ENCODE data around the gene CAB39.

Gene CAB39

GRCh38 chr2:230688490-230688889, 24.2 kb upstream of the CAB39 start:
- DNase-seq (ENCODE audit: low spot score), result no peak
- in situ Hi-C loops (cut with MboI; ENCODE audit: low sequenced_read_pairs, unreplicated experiment), result no loop called here
- TF ChIP-seq CTCF (IDR thresholded peaks at IDR 0.05; ENCODE audit: borderline replicate concordance, control extremely low read depth, extremely low read depth, insufficient read depth, missing control alignments), result no peak

GRCh38 chr2:230690439-230690838, 22.2 kb upstream of the CAB39 start:
- in situ Hi-C loops (cut with MboI; ENCODE audit: low sequenced_read_pairs, unreplicated experiment), result no loop called here
- no peak for DNase-seq (ENCODE audit: low spot score)
- TF ChIP-seq CTCF (IDR thresholded peaks at IDR 0.05; ENCODE audit: borderline replicate concordance, control extremely low read depth, extremely low read depth, insufficient read depth, missing control alignments), result no peak

GRCh38 chr2:230691005-230691647, 21.5 kb upstream of the CAB39 start:
- in situ Hi-C loops (cut with MboI; ENCODE audit: low sequenced_read_pairs, unreplicated experiment), result no loop called here
- DNase-seq (ENCODE audit: low spot score), result no peak
- TF ChIP-seq CTCF (IDR thresholded peaks at IDR 0.05; ENCODE audit: borderline replicate concordance, control extremely low read depth, extremely low read depth, insufficient read depth, missing control alignments), result no peak

GRCh38 chr2:230692760-230693159, 19.9 kb upstream of the CAB39 start:
- no peak for DNase-seq (ENCODE audit: low spot score)
- TF ChIP-seq CTCF (IDR thresholded peaks at IDR 0.05; ENCODE audit: borderline replicate concordance, control extremely low read depth, extremely low read depth, insufficient read depth, missing control alignments), result no peak
- in situ Hi-C loops (cut with MboI; ENCODE audit: low sequenced_read_pairs, unreplicated experiment), result no loop called here

- in situ Hi-C loops (cut with MboI; ENCODE audit: low sequenced_read_pairs, unreplicated experiment), result no loop called here
- no peak for TF ChIP-seq CTCF (IDR thresholded peaks at IDR 0.05; ENCODE audit: borderline replicate concordance, control extremely low read depth, extremely low read depth, insufficient read depth, missing control alignments)
- DNase-seq (ENCODE audit: low spot score), result peak; percentile 1
These were observed 19.2 kb upstream of the CAB39 start for GRCh38 chr2:230693411-230693810.

- in situ Hi-C loops (cut with MboI; ENCODE audit: low sequenced_read_pairs, unreplicated experiment), result no loop called here
- no peak for TF ChIP-seq CTCF (IDR thresholded peaks at IDR 0.05; ENCODE audit: borderline replicate concordance, control extremely low read depth, extremely low read depth, insufficient read depth, missing control alignments)
These were observed 18.4 kb upstream of the CAB39 start for GRCh38 chr2:230694241-230694640.

More at GRCh38 chr2:230694241-230694640, 18.4 kb upstream of the CAB39 start:
- peak; percentile 53 for DNase-seq (ENCODE audit: low spot score)
